A549 (cell line): ENCODE measurements around the gene EXOC6. TPM values are rescaled to one million over a fixed set of nuclear protein-coding genes. Genes with fewer than 3 reads are reported as not detected.

Source experiments
- ATAC-seq, 2 experiments: fragments of 200-7000 bp in 1 of 2; fragments of >200 bp in 1 of 2; cut with Nextera tagmentation in 1 of 2; cut with Tn5 transposase in 1 of 2; 3 replicates each; pipeline versions ENCODE4 v1.8.0 to v1.9.1; 2018 to 2020; ENCODE audit warnings: mild to moderate bottlenecking in 1 of 2, moderate library complexity in 1 of 2
- CTCF ChIA-PET: fragments of 300-600 bp; sonication (Branson Sonifier 250); formaldehyde crosslinking; extraction: SDS; loops from one replicate; lab custom pipeline; 2021; ENCODE audit warnings: antibody characterized with exemption, inconsistent platforms; lab: Yijun Ruan, JAX
- POLR2A ChIA-PET: fragments of 350-600 bp; formaldehyde crosslinking; extraction: SDS; loops from one replicate; lab custom pipeline; 2021; ENCODE audit warnings: antibody characterized with exemption, inconsistent platforms; lab: Yijun Ruan, JAX
- DNase-seq, 2 experiments: peaks; one replicate each; pipeline versions ENCODE4 v3.0.0 to v3.0.0-alpha.2; 2011 to 2016; ENCODE audit warnings: low read depth in 1 of 2, low spot score in 1 of 2
- FAIRE-seq: peaks from 2 replicates; lab custom pipeline; 2011; peaks lifted over from hg19 to GRCh38; lab: Jason Lieb, UNC
- H3K27ac ChIP-seq, 2 experiments: fragments of >200 bp; sonication (Bioruptor Twin); formaldehyde crosslinking; 3 replicates each; pipeline ENCODE4 v1.5.1; 2016 to 2017
- H3K4me1 ChIP-seq: fragments of >200 bp; sonication (Bioruptor Twin); formaldehyde crosslinking; 3 replicates; pipeline ENCODE4 v1.6.1; 2016
- H3K4me2 ChIP-seq: fragments of >200 bp; sonication (Bioruptor Twin); formaldehyde crosslinking; 3 replicates; pipeline ENCODE4 v1.6.1; 2016
- H3K4me3 ChIP-seq: fragments of >200 bp; sonication (Bioruptor Twin); formaldehyde crosslinking; 3 replicates; pipeline ENCODE4 v1.5.1; 2016
- H3K9me3 ChIP-seq: fragments of >200 bp; sonication (Bioruptor Twin); formaldehyde crosslinking; 3 replicates; pipeline ENCODE4 v1.6.1; 2016
- ATOH8 ChIP-seq: fragments of 250-450 bp; sonication (Bioruptor Pico); IDR thresholded peaks from 2 replicates; pipeline ENCODE4 v1.5.0; 2020; ENCODE audit warnings: low read depth, mild to moderate bottlenecking, moderate library complexity
- CHD2 ChIP-seq: fragments of 150-350 bp; IDR thresholded peaks from 2 replicates; pipeline ENCODE4 v1.6.1; 2014; ENCODE audit warnings: low read length; ENCODE audit not compliant: partially characterized antibody
- EHMT2 ChIP-seq: fragments of 200-600 bp; sonication (generic); IDR thresholded peaks from 2 replicates; pipeline ENCODE4 v1.6.1; 2016; ENCODE audit warnings: antibody characterized with exemption, low read depth, mild to moderate bottlenecking, moderate library complexity
- EP300 ChIP-seq, 2 experiments: fragments of >200 bp; sonication (Bioruptor Twin); formaldehyde crosslinking; IDR thresholded peaks; 2 replicates in 1 of 2; 3 replicates in 1 of 2; pipeline ENCODE4 v1.6.1; 2016 to 2017
- ESRRA ChIP-seq: fragments of 150-350 bp; IDR thresholded peaks from 2 replicates; pipeline ENCODE4 v1.6.1; 2014; ENCODE audit warnings: mild to moderate bottlenecking, low read length, borderline replicate concordance
- FOSB ChIP-seq: fragments of 250-450 bp; sonication (Bioruptor Pico); IDR thresholded peaks from 2 replicates; pipeline ENCODE4 v1.5.0; 2020; ENCODE audit warnings: mild to moderate bottlenecking, moderate library complexity
- FOSL2 ChIP-seq, 2 experiments: fragments of 450-650 bp in 1 of 2; fragments of >200 bp in 1 of 2; sonication (Bioruptor Twin) in 1 of 2; formaldehyde crosslinking; IDR thresholded peaks; 2 replicates each; pipeline versions ENCODE4 v1.5.0 to v1.6.1; 2016 to 2020; ENCODE audit warnings: mild to moderate bottlenecking in 1 of 2, moderate library complexity in 1 of 2
- HDAC2 ChIP-seq: fragments of 200-600 bp; sonication (generic); IDR thresholded peaks from 2 replicates; pipeline ENCODE4 v1.6.1; 2016
- HEYL ChIP-seq: fragments of 250-450 bp; sonication (Bioruptor Pico); IDR thresholded peaks from 2 replicates; pipeline ENCODE4 v1.8.0; 2021; ENCODE audit warnings: mild to moderate bottlenecking, moderate library complexity
- HOXA7 ChIP-seq: fragments of 250-450 bp; sonication (Bioruptor Pico); IDR thresholded peaks from 2 replicates; pipeline ENCODE4 v1.5.0; 2020; ENCODE audit warnings: mild to moderate bottlenecking, moderate library complexity
- HOXB13 ChIP-seq: fragments of 250-450 bp; sonication (Bioruptor Pico); IDR thresholded peaks from 2 replicates; pipeline ENCODE4 v1.5.0; 2020; ENCODE audit warnings: low read depth, mild to moderate bottlenecking, moderate library complexity
- HOXB5 ChIP-seq: fragments of 250-450 bp; sonication (Bioruptor Pico); IDR thresholded peaks from 2 replicates; pipeline ENCODE4 v1.5.0; 2020; ENCODE audit warnings: mild to moderate bottlenecking, moderate library complexity
- JUNB ChIP-seq: fragments of >200 bp; sonication (Bioruptor Twin); formaldehyde crosslinking; IDR thresholded peaks from 2 replicates; pipeline ENCODE4 v1.6.1; 2016
- KDM5A ChIP-seq: fragments of 200-600 bp; sonication (generic); IDR thresholded peaks from 2 replicates; pipeline ENCODE4 v1.6.1; 2016; ENCODE audit warnings: antibody characterized with exemption, mild to moderate bottlenecking
- MAFK ChIP-seq: fragments of 450-650 bp; IDR thresholded peaks from 2 replicates; pipeline ENCODE4 v1.6.1; 2014; ENCODE audit not compliant: partially characterized antibody
- NPAS2 ChIP-seq: fragments of 250-450 bp; sonication (Bioruptor Pico); IDR thresholded peaks from 2 replicates; pipeline ENCODE4 v1.8.0; 2022; ENCODE audit warnings: mild to moderate bottlenecking, moderate library complexity, borderline replicate concordance
- PBX3 ChIP-seq: IDR thresholded peaks from 2 replicates; pipeline ENCODE4 v1.6.1; 2012
- POLR2A ChIP-seq: IDR thresholded peaks from 2 replicates; pipeline ENCODE4 v1.6.1; 2012; ENCODE audit warnings: mild to moderate bottlenecking, low read length
- RAD21 ChIP-seq, 2 experiments: fragments of >200 bp in 1 of 2; sonication (Bioruptor Twin) in 1 of 2; formaldehyde crosslinking in 1 of 2; IDR thresholded peaks in 1 of 2; conservative IDR thresholded peaks in 1 of 2; 2 replicates in 1 of 2; 3 replicates in 1 of 2; pipeline ENCODE4 v1.6.1; 2012 to 2018; ENCODE audit warnings: inconsistent platforms in 1 of 2
- RARB ChIP-seq: fragments of 250-450 bp; sonication (Bioruptor Pico); IDR thresholded peaks from 2 replicates; pipeline ENCODE4 v1.8.0; 2021; ENCODE audit warnings: mild to moderate bottlenecking, moderate library complexity
- RNF2 ChIP-seq: fragments of 200-600 bp; sonication (generic); IDR thresholded peaks from 2 replicates; pipeline ENCODE4 v1.6.1; 2016; ENCODE audit warnings: low read depth, mild to moderate bottlenecking, antibody characterized with exemption, moderate library complexity, borderline replicate concordance
- SREBF2 ChIP-seq: fragments of 450-650 bp; IDR thresholded peaks from 2 replicates; pipeline ENCODE4 v1.6.1; 2014; ENCODE audit warnings: mild to moderate bottlenecking, moderate library complexity
- TFCP2L1 ChIP-seq: fragments of 250-450 bp; sonication (Bioruptor Pico); IDR thresholded peaks from 2 replicates; pipeline ENCODE4 v1.5.0; 2021; ENCODE audit warnings: mild to moderate bottlenecking
- ZC3H11A ChIP-seq: fragments of 450-650 bp; IDR thresholded peaks from 2 replicates; pipeline ENCODE4 v1.6.1; 2014; ENCODE audit warnings: antibody characterized with exemption, mild to moderate bottlenecking
- ZFP36 ChIP-seq: fragments of 450-650 bp; IDR thresholded peaks from 2 replicates; pipeline ENCODE4 v1.6.1; 2014; ENCODE audit warnings: borderline replicate concordance; ENCODE audit not compliant: partially characterized antibody
- ZNF302 ChIP-seq: fragments of 250-450 bp; sonication (Bioruptor Pico); IDR thresholded peaks from 2 replicates; pipeline ENCODE4 v1.9.0; 2021; ENCODE audit warnings: inconsistent platforms, mild to moderate bottlenecking, moderate library complexity
- WGBS: methylation state at CpG from one replicate; pipeline ENCODE4 v1.1.6; 2017; ENCODE audit errors: missing lambda C conversion rate; 5-methylcytosine and 5-hydroxymethylcytosine counted together
- polyA plus RNA-seq, 4 experiments: library from polyadenylated mRNA; depleted of rRNA in 3 of 4; stranded (reverse); fragments of >200 nt; fragmentation: RNase III in 1 of 4; extraction: RNeasy Plus Mini Kit Qiagen cat#74134 plus additional on column Dnase treatment in 1 of 4; gene quantifications; 2 replicates in 3 of 4; 3 replicates in 1 of 4; pipeline ENCODE4 v1.2.3, GENCODE V29; 2011 to 2017
- TF ChIP-seq, protein P1 (sequence below): IDR thresholded peaks from 2 replicates; pipeline ENCODE4 v1.6.1; 2012
- TF ChIP-seq, protein P2 (sequence below): IDR thresholded peaks from 2 replicates; pipeline ENCODE4 v1.6.1; 2012; ENCODE audit warnings: low read depth, borderline replicate concordance
- TF ChIP-seq, protein P3 (sequence below): fragments of 450-650 bp; IDR thresholded peaks from 2 replicates; pipeline ENCODE4 v1.6.1; 2014; ENCODE audit warnings: antibody characterized with exemption
- TF ChIP-seq, protein P4 (sequence below): fragments of 200-600 bp; sonication (generic); IDR thresholded peaks from 2 replicates; pipeline ENCODE4 v1.6.1; 2016; ENCODE audit warnings: antibody characterized with exemption, mild to moderate bottlenecking, moderate library complexity

The EXOC6 gene
- polyA plus RNA-seq, 2 of the 4 experiments (the other 2 are of a cell fraction) = 16.8 to 48.5 TPM

GRCh38 chr10:93032809-93033137, 184.5 kb downstream of the EXOC6 start:
- H3K9me3 ChIP-seq = no peaks in the 10 kb centered on the region
- no peak overlapping the region for H3K4me3 ChIP-seq
- no peak for TF ChIP-seq JUNB
- no peak for TF ChIP-seq ATOH8 (CRISPR knock-in tag)
- no peak for TF ChIP-seq MAFK
- TF ChIP-seq ESRRA = no peak
- TF ChIP-seq, protein P1, sequence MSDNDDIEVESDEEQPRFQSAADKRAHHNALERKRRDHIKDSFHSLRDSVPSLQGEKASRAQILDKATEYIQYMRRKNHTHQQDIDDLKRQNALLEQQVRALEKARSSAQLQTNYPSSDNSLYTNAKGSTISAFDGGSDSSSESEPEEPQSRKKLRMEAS = no peak
- TF ChIP-seq TFCP2L1 (CRISPR knock-in tag) = no peak
- TF ChIP-seq CHD2 = no peak
- no peak for TF ChIP-seq FOSB
- TF ChIP-seq HOXB13 (CRISPR knock-in tag) = no peak
- no peak for TF ChIP-seq PBX3
- TF ChIP-seq, protein P2, sequence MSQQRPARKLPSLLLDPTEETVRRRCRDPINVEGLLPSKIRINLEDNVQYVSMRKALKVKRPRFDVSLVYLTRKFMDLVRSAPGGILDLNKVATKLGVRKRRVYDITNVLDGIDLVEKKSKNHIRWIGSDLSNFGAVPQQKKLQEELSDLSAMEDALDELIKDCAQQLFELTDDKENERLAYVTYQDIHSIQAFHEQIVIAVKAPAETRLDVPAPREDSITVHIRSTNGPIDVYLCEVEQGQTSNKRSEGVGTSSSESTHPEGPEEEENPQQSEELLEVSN = no peak
- TF ChIP-seq, protein P3, sequence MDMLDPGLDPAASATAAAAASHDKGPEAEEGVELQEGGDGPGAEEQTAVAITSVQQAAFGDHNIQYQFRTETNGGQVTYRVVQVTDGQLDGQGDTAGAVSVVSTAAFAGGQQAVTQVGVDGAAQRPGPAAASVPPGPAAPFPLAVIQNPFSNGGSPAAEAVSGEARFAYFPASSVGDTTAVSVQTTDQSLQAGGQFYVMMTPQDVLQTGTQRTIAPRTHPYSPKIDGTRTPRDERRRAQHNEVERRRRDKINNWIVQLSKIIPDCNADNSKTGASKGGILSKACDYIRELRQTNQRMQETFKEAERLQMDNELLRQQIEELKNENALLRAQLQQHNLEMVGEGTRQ = no peak
- TF ChIP-seq NPAS2 (CRISPR knock-in tag) = no peak
- no peak for TF ChIP-seq RARB (CRISPR knock-in tag)
- no peak for TF ChIP-seq EHMT2
- no peak for TF ChIP-seq POLR2A
- TF ChIP-seq EP300 (IDR thresholded peaks at IDR 0.05) = no peak
- no peak for TF ChIP-seq HDAC2
- H3K4me2 ChIP-seq = peak overlapping the region; percentile 35; the same call in 2 of the 3 replicates
- DNase-seq (no peak), ATAC-seq (peak in 1 of 2 experiments; percentile 49; a peak in 2 of 6 replicates), FAIRE-seq (peak; percentile 63)
- ChIA-PET CTCF (interaction anchor here (0.7 to 1.2 kb wide), 4 partner anchors 28 to 60 kb away, joined by 3 read pairs; no protein-coding TSS in a partner anchor), POLR2A (no interaction called here)
- no peak overlapping the region for H3K27ac ChIP-seq
- peaks cover 60% of the 10 kb centered on the region for H3K4me1 ChIP-seq
- WGBS = 86% methylated on average over 1 of the region's 1 CpG

DNA sequence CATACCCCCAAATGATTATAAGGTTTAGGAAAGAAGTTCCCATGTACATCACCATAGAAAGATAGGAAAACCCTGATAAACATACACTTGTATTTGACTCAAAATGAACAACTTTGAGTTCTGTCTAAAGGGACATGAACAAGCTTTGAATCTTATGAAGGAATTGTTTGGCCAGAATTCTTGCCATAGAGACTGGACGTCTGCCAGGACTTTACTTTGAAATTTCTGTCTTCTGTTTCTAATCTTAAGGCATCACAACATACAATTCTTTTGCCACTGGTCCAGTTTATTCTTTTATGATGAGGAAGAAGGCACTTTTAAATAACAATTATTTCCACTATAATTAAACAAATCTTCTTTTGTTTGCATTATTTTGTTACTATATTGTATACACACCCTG, 186.1 kb downstream of the EXOC6 start:
- Histone ChIP-seq H3K27ac (no peak overlapping the region), H3K9me3 (no peaks in the 10 kb centered on the region), H3K4me3 (no peak overlapping the region), H3K4me2 (no peak overlapping the region), H3K4me1 (peaks cover 49% of the 10 kb centered on the region)
- DNase-seq (no peak), ATAC-seq (no peak), FAIRE-seq (no peak)
- ChIA-PET POLR2A (no interaction called here), CTCF (interaction anchor here (1.1 to 2.8 kb wide), 5 partner anchors 9 to 149 kb away, joined by 3 to 9 read pairs (median 3); no protein-coding TSS in a partner anchor)
- 84% methylated on average over 1 of the region's 1 CpG for WGBS
- no peak for TF ChIP-seq SREBF2
- no peak for TF ChIP-seq PBX3
- no peak for TF ChIP-seq ZC3H11A
- no peak for TF ChIP-seq RAD21 (conservative IDR thresholded peaks at IDR 0.05 in 1 of 2, IDR thresholded peaks at IDR 0.05 in 1 of 2)
- no peak for TF ChIP-seq KDM5A
- no peak for TF ChIP-seq RNF2
- TF ChIP-seq HOXA7 (CRISPR knock-in tag) = no peak
- no peak for TF ChIP-seq ZFP36
- no peak for TF ChIP-seq HEYL (CRISPR knock-in tag)
- no peak for TF ChIP-seq ZNF302
- no peak for TF ChIP-seq FOSL2 (IDR thresholded peaks at IDR 0.05)
- no peak for TF ChIP-seq FOSL2 (CRISPR knock-in tag; IDR thresholded peaks at IDR 0.05)
- TF ChIP-seq, protein P4, sequence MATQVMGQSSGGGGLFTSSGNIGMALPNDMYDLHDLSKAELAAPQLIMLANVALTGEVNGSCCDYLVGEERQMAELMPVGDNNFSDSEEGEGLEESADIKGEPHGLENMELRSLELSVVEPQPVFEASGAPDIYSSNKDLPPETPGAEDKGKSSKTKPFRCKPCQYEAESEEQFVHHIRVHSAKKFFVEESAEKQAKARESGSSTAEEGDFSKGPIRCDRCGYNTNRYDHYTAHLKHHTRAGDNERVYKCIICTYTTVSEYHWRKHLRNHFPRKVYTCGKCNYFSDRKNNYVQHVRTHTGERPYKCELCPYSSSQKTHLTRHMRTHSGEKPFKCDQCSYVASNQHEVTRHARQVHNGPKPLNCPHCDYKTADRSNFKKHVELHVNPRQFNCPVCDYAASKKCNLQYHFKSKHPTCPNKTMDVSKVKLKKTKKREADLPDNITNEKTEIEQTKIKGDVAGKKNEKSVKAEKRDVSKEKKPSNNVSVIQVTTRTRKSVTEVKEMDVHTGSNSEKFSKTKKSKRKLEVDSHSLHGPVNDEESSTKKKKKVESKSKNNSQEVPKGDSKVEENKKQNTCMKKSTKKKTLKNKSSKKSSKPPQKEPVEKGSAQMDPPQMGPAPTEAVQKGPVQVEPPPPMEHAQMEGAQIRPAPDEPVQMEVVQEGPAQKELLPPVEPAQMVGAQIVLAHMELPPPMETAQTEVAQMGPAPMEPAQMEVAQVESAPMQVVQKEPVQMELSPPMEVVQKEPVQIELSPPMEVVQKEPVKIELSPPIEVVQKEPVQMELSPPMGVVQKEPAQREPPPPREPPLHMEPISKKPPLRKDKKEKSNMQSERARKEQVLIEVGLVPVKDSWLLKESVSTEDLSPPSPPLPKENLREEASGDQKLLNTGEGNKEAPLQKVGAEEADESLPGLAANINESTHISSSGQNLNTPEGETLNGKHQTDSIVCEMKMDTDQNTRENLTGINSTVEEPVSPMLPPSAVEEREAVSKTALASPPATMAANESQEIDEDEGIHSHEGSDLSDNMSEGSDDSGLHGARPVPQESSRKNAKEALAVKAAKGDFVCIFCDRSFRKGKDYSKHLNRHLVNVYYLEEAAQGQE = no peak
- TF ChIP-seq HDAC2 = no peak
- no peak for TF ChIP-seq HOXB5 (CRISPR knock-in tag)
- TF ChIP-seq ATOH8 (CRISPR knock-in tag) = no peak
- no peak for TF ChIP-seq FOSB
